HL-60/S4 (cell line): Measurements from ENCODE around the gene ARHGEF37.

Source experiments
- in situ Hi-C: fragments of 300-500 bp; cut with MboI; formaldehyde crosslinking; loops from 2 replicates; pipeline ENCODE4 v1.14.3; 2022; ENCODE audit warnings: low sequenced_read_pairs

Gene ARHGEF37

DNA sequence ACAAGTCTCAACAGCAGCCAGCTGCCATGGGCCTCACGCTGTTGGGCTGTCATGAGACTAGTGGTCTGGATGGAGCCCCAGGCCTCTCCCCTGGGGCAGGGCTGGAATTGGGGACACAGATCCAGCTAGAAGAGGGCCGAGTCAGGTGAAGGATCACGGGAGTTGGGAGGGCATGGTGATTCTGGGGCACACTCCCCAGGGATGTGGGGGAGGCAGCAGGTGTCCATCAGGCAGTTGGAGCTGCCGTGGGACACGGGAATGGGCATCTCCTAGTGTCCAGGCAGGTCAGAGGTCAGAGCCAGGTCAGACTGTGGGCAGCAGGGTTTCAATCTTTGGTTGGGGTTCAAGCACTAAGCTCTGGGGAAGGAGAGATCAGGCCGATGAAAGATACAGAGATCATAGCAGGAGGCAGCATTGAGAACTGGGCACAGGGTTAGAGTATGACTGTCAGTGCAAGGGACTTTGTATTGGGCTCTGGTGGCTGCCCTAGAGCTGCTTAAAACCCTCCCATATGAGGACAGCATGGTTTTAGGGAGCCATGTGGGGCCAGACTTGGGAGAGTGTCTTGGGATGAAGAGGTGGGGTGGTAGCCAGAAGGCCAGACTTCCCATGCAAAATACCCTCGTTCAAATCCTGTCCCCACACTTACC is 59.2 kb downstream of the ARHGEF37 start:
- in situ Hi-C loops, result loop anchor here (25.0 kb wide), 1 partner anchor 572 kb away; no protein-coding TSS in a partner anchor

DNA sequence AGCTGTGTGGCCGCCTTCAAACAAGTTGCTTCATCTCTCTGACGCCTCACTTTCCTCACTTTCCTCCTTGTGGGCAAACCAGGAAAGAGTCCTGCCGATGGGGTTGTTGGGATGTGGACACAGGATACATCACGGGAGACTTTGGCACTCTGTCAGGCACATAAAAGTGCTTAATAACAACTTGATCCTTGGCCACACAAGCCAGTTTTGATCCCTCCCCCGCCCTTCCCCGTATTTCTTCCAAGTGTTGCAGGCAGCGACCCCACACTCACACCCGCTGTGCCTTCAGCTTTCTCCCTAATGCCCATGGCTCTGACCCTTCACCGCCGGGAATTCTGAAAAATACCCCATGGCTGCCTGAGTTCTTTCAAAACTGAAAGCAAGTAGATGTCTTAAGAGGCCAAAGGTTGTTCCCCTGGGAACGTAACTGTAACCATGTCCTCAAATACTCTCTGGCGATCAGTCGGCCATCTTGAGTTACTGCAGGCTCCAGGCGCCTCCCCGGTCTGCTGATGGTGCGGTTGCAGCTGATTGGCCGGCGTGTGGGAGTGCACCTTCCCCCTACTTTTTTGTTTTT is 59.8 kb downstream of the ARHGEF37 start:
- in situ Hi-C loops, result loop anchor here (25.0 kb wide), 1 partner anchor 571 kb away; no protein-coding TSS in a partner anchor

DNA sequence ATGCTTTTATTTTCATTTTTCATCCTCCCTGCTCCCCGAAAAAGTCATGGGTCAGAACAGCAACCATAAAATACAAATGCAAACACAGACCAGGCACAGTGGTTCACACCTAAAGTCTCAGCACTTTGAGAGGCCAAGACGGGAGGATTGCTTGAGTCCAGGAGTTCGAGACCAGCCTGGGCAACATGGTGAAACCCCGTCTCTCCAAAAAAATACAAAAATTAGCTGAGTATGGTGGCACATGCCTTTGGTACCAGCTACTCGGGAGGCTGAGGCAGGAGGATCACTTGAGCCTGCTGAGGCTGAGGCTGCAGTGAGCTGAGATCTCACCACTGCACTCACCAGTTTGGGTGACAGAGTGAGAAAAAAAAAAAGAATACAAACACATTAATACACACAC is 60.3 kb downstream of the ARHGEF37 start:
- in situ Hi-C loops, result loop anchor here (25.0 kb wide), 1 partner anchor 571 kb away; no protein-coding TSS in a partner anchor

DNA sequence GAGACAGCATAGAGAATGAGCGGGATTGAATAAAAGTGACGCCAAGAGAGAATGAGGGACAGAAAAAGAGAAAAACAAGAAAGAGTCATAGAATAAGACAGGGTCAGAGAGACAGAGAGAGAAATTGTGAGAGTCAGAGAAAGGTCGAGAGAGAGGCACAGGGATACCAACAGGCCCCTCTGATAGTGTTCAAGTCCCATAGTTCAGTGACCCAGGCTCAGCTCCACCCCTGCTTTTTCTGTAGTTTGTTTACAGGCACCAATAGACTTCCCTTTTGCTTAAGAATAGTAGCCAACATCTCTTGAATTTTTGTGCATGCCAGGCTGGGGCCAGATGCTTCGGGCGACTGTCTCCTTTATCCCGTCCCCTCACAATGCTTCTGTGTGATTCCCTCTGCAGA is 62.5 kb downstream of the ARHGEF37 start:
- in situ Hi-C loops, result loop anchor here (25.0 kb wide), 1 partner anchor 569 kb away; no protein-coding TSS in a partner anchor

DNA sequence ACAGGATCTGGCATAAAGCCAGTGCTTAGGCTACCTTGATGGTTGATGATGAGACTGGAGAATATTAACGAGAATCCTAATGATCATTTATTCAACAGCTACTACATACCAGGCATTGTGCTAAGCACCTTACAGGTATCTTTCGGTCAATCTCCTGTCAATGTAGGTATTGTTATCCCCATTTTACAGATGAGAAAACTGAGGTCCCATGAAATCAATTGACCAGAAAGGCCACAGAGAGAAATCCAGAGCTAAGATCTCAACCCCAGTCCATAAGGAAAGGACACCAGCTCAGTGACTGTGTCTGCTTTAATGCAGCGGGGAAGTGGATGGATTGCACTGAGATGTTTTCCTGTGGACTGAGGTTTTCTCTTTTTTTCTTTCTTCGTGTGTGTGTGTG is 63.3 kb downstream of the ARHGEF37 start:
- in situ Hi-C loops, result loop anchor here (5.0 to 25.0 kb wide), 2 partner anchors 183 to 568 kb away; no protein-coding TSS in a partner anchor

DNA sequence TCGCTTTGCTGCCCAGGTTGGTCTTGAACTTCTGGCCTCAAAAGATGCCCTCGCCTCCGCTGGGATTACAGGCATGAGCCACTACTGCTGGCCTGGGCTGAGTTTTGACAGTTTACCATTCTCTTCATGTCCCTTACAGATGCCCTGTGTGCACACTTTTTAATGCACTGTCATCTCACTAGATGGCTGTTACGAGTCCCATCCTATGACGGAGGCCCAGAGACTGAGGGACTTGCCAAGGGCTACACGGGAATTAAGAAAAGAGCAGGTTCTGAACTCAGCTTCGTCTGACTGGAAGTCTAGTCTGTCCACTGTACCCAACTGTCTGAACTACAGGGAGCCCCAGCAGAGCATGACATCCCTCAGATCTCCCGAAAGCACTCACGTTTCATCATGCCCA is 63.9 kb downstream of the ARHGEF37 start:
- in situ Hi-C loops, result loop anchor here (5.0 to 25.0 kb wide), 2 partner anchors 182 to 567 kb away; no protein-coding TSS in a partner anchor

DNA sequence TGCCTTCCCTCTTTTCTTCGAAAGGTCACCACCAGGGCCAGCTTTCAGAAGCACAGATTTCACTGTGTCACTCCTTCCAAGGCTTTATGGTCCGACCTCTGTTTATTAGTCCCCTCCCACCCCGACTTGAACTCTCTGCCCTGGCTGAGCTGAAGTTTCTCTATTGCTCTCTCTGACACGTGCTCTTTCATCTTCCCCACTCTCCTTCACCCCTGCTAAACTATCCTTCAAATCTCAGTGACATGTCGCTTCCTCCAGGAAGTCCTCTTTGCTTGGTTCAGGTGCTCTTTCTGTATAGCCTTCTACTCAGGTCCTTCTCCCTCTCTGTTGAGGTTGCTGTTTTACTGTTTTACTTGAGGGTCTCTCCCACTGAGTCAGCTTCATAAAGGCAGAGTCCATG is 64.4 kb downstream of the ARHGEF37 start:
- in situ Hi-C loops, result loop anchor here (5.0 to 25.0 kb wide), 2 partner anchors 182 to 567 kb away; no protein-coding TSS in a partner anchor

DNA sequence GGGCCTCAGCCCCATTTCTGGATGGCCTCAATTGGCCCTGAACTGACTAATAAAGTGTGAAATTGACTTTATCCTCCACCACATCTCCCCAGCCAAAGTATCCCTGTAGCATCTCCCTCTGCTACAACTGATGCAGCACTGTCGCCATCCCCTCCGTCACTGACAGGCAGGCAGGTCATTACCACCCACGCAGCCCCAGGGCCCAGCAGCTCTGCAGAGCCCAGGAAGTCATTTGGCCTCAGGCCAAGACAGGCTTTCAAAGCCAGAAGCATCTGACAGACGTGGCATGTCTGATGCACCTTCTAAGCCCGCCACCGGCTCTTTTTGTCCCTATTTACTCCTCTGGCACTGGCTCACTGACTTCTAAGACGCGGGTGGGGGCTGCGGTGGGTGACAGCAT is 65.3 kb downstream of the ARHGEF37 start:
- in situ Hi-C loops, result loop anchor here (5.0 to 25.0 kb wide), 2 partner anchors 181 to 566 kb away; no protein-coding TSS in a partner anchor

DNA sequence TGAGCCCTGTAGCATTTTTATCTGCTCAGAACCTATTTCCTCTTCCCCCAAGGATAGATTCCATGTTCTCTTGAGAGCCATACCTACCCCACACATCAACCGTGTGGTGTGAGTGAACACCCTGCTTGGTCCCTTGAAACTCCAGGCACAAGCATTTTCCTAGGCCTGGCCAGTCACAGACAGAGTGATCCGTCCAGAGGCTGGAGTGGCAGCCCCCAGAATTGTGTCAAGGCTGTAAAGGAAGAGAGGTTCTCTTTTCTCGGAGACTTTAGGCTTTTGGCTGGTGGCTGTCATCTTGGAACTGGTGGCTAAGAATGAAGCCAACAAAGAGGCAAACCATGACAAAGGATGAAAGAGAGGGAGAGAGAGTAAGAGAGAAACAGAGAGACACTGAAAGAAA is 66.0 kb downstream of the ARHGEF37 start:
- in situ Hi-C loops, result loop anchor here (5.0 to 25.0 kb wide), 2 partner anchors 180 to 565 kb away; no protein-coding TSS in a partner anchor

DNA sequence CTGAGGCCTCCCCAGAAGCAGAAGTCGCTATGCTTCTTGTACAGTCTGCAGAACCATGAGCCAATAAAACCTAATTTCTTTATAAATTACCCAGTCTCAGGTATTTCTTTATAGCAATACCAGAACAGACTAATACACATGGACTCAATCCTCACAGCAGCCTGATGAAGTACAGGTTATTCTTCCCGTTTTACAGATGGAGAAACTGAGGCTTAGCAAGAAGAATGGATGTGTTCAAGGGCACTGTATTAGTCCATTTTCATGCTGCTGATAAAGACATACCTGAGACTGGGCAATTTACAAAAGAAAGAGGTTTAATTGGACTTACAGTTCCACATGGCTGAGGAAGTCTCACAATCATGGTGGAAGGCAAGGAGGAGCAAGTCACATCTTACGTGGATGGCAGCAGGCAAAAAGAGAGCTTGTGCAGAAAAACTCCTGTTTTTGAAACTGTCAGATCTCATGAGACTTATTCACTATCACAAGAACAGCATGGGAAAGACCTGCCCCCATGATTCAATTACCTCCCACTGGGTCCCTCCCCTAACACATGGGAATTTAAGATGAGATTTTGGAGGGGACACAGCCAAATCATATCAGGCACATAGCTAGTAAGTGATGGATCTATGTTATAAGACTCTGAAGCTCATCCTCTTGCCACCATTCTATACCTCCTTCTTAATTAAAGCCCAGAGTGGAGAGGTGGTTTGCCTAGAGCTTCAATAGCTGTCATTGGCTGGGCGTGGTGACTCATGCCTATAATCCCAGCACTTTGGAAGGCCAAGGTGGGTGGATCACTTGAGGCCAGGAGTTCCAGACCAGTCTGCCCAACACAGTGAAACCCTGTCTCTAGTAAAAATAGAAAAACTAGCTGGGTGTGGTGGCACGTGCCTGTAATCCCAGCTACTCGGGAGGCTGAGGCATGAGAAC is 67.4 kb downstream of the ARHGEF37 start:
- in situ Hi-C loops, result loop anchor here (5.0 to 25.0 kb wide), 2 partner anchors 179 to 564 kb away; no protein-coding TSS in a partner anchor

DNA sequence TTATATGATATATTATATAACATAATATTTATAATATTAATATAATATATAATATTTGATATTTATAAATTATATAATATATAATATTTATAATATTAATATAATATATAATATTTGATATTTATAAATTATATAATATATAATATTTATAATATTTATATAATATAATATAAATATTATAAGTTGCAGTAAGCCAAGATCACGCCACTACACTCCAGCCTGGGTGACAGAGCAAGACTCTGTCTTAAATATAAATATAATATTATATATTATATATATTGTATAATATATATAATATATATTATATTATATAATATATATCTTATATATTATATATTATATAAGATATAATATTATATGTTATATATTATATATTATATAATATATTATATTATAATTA is 68.4 kb downstream of the ARHGEF37 start:
- in situ Hi-C loops, result loop anchor here (5.0 to 25.0 kb wide), 2 partner anchors 178 to 563 kb away; no protein-coding TSS in a partner anchor

DNA sequence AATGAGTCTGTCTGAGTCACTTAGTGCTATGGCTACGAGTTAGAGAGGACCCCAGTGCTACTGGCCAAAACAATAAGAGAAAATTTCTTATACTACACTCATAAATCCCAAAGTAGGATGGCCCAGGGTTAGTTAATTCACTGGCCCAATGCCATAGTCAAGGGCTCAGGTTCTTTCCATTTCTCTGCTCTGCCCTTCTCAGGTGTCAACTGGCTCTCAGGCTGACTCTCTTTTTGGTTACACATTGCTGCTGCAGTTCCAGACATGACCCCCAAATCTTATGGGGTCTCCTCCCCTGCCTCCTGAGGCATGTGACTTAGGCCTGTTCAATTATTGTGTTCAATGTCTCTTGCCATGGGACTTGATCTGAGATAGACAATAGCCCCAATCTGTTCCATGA is 70.4 kb downstream of the ARHGEF37 start:
- in situ Hi-C loops, result no loop called here

DNA sequence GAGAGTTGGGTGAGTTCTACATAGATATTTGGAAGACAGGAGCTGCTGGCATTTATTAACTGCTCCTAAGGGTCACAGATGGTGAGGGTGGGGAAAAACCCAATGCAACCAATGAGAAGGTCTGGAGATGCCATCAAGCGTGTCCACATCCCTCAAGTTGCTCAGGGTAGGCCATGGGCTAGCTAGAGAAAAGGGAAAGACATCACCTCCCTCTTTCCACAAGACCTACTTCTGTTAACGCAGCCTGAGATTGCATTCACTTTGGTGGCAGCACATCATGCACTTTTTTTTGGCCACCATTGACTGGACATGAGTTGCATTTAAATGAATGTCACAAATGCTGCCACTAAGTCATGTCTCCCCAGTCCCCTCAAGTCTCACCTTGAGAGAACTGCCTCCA is 71.4 kb downstream of the ARHGEF37 start:
- in situ Hi-C loops, result no loop called here

DNA sequence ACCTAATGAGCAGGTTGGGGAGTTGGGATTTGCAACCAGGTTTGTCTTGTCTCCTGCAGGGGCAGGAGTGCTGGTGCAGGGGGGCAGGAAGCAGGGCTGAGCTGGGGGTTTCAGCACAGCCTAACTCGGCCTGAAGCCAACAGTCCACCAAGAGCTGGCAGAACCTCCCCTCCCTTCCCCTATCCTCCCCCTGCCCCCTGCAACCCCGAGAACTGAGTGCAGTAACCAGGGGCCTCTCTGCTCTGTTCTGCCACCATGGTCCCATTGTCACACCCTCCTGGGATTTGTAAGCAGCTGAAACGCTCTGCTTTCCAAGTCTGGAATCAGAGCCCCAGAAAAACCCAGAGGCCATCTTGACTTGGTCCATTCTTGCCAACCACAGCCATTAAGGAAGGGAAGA is 72.9 kb downstream of the ARHGEF37 start:
- in situ Hi-C loops, result no loop called here

DNA sequence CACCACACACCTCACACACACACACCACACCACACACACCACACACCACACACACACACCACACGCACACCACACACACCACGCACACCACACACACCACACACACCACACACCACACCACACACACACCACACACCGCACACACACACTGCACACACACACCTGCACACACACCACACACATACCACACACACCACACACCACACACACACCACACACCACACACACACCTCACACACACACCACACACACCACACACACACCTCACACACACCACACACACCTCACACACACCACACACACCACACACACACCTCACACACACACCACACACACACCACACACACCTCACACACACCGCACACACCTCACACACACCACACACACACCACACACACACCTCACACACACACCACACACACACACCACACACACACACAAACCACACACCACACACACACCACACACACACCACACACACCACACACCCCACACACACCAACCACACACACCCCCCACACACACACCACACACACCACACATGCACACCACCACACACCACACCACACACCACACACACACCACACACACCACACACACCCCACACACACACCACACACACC is 73.7 kb downstream of the ARHGEF37 start:
- in situ Hi-C loops, result no loop called here

DNA sequence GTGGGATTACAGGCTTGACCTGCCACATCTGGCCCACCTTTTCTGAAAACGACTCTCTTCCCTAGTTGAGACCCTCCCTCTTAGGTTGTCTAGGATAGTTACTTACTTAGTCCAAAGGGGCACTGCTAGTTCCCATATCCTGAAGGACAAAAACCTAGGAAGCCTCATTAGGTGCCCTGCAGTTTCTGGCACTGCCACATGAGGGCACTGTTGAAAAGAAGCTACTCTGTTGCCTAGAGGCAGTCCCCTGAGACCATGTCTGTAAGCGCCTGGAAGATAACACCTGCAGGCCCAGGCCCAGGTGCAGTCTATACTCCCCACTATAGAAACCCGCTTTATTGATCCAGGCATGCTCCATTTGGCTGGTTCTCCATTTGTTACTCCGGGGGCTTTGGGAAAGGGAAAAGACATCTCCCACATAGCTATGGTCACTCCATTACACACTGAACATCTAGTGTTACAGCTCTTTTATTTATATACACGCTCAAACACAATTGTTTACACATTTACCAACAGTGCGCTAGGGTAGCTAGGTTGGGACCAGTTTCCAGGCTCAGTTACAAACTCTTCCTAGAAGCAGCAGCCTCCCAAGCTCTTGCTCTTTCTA is 75.4 kb downstream of the ARHGEF37 start:
- in situ Hi-C loops, result no loop called here

DNA sequence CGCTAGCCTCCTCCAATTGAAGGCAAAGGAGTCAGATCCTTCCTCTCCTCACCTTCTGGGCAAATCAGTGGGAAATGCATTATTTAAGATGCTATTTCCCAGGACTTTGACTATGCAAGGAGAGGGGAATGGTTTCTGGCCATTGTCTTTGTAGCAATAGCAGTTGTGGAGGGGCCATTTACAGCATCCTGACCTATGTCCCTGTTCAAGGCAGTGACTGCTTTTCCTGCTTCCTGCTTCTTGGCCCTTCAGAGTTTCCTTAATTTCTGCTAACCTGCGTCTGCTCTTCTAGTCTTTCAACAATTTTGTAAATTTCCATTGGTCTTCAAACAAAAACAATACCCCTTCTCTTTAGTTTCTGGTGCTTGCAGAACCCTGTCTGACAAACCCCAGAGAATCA is 76.0 kb downstream of the ARHGEF37 start:
- in situ Hi-C loops, result no loop called here

DNA sequence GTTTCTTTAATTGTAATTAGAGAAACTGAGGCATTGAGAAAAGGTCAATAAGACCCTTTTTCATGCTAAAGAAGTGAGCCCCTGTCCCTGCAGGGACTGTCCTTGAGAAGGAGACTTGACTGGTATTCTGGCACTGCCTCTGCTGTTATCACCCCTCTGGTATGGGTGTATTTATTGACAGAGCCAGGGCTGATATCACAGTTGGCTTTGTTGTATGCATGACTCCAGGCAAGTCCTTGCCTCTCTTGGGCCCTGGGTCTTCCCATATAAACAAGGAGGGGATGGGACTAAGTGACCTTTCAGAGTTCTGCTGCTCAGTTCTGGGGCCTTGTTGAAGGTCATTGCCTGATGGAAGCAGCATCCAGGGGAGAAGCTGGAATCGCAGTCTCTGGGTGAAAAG is 77.0 kb downstream of the ARHGEF37 start:
- in situ Hi-C loops, result no loop called here

DNA sequence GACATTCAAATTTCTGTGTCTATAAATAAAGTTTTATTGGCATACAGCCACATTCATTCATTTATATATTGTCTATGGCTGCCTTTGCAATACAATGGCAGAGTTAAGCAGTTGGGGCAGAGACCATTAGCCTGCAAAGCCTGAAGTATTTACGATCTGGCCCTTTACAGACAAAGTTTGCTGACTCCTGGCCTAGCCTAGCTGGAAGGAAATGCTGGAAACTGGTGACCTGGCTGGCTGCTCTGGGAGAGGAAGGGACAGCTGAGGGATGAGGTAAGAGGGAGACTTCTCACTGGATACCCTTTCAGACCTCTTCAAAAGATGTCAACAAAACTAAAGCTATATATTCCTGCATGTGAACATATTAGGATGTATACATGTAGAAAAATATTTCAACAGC is 82.8 kb downstream of the ARHGEF37 start:
- in situ Hi-C loops, result no loop called here
